ENCODE data around the gene MTERF4. TPM values are rescaled to one million over a fixed set of nuclear protein-coding genes. Genes with fewer than 3 reads are reported as not detected.

MTERF4 gene
- polyA plus RNA-seq, 2 of the 4 experiments (the other 2 are of a cell fraction), result 44.9 to 47.1 TPM

- WGBS (ENCODE audit: missing lambda C conversion rate), result 95% methylated on average over 8 of the region's 8 CpGs
- no peak for TF ChIP-seq CBX8 (IDR thresholded peaks at IDR 0.05)
- no peak for TF ChIP-seq SREBF2 (IDR thresholded peaks at IDR 0.05)
- TF ChIP-seq PHF8 (IDR thresholded peaks at IDR 0.05; ENCODE audit: borderline replicate concordance, low read depth), result no peak
- no peak for TF ChIP-seq MAFK (IDR thresholded peaks at IDR 0.05; ENCODE audit: partially characterized antibody)
- no peak for TF ChIP-seq POLR2A (IDR thresholded peaks at IDR 0.05; ENCODE audit: low read length)
- TF ChIP-seq MAX (IDR thresholded peaks at IDR 0.05), result no peak
- TF ChIP-seq BHLHE40 (IDR thresholded peaks at IDR 0.05; ENCODE audit: low read depth, low read length), result no peak
- no peak for TF ChIP-seq SMC3 (IDR thresholded peaks at IDR 0.05)
- no peak for TF ChIP-seq EHMT2 (IDR thresholded peaks at IDR 0.05; ENCODE audit: low read depth)
Observed at GRCh38 chr2:241096979-241097378, 5.1 kb downstream of the MTERF4 start.

GRCh38 chr2:241095594-241096290, 6.3 kb downstream of the MTERF4 start:
- peaks cover 38% of the 10 kb centered on the region for H3K4me1 ChIP-seq
- ChIA-PET POLR2A (no interaction called here), CTCF (interaction anchor here (0.6 kb wide), 1 partner anchor 330 kb away, joined by 7 read pairs; no protein-coding TSS in a partner anchor)
- H3K27ac ChIP-seq, result no peak overlapping the region; a peak in 1 of 6 replicates
- H3K9me3 ChIP-seq, result no peaks in the 10 kb centered on the region
- no peak for ATAC-seq
- no peak for FAIRE-seq
- 93% methylated on average over 14 of the region's 14 CpGs for WGBS (ENCODE audit: missing lambda C conversion rate)
- DNase-seq (ENCODE audit: low read depth in 1 of 2, low spot score in 1 of 2), result no peak
- H3K4me2 ChIP-seq, result no peak overlapping the region
- TF ChIP-seq FOSB (CRISPR knock-in tag; IDR thresholded peaks at IDR 0.05), result no peak
- no peak for TF ChIP-seq EHMT2 (IDR thresholded peaks at IDR 0.05; ENCODE audit: low read depth)
- TF ChIP-seq HES2 (IDR thresholded peaks at IDR 0.05), result no peak
- TF ChIP-seq TFCP2L1 (CRISPR knock-in tag; IDR thresholded peaks at IDR 0.05), result no peak
- TF ChIP-seq REST (IDR thresholded peaks at IDR 0.05), result no peak
- no peak for TF ChIP-seq FOSL2 (IDR thresholded peaks at IDR 0.05)
- TF ChIP-seq FOSL2 (CRISPR knock-in tag; IDR thresholded peaks at IDR 0.05), result no peak
- TF ChIP-seq BHLHE40 (IDR thresholded peaks at IDR 0.05; ENCODE audit: low read depth, low read length), result no peak
- TF ChIP-seq CHD2 (IDR thresholded peaks at IDR 0.05; ENCODE audit: low read length, partially characterized antibody), result no peak
- TF ChIP-seq NPAS2 (CRISPR knock-in tag; IDR thresholded peaks at IDR 0.05; ENCODE audit: borderline replicate concordance), result no peak
- TF ChIP-seq EP300 (IDR thresholded peaks at IDR 0.05), result no peak
- no peak for TF ChIP-seq HOXB13 (CRISPR knock-in tag; IDR thresholded peaks at IDR 0.05; ENCODE audit: low read depth)
- TF ChIP-seq ATOH8 (CRISPR knock-in tag; IDR thresholded peaks at IDR 0.05; ENCODE audit: low read depth), result no peak
- no peak for TF ChIP-seq ZFP36 (IDR thresholded peaks at IDR 0.05; ENCODE audit: borderline replicate concordance, partially characterized antibody)
- TF ChIP-seq HMGXB4 (CRISPR knock-in tag; IDR thresholded peaks at IDR 0.05; ENCODE audit: borderline replicate concordance), result no peak
- no peak for TF ChIP-seq CEBPB (IDR thresholded peaks at IDR 0.05)
- TF ChIP-seq CHD4 (IDR thresholded peaks at IDR 0.05; ENCODE audit: borderline replicate concordance), result no peak
- no peak for TF ChIP-seq RARB (CRISPR knock-in tag; IDR thresholded peaks at IDR 0.05)
- no peak for TF ChIP-seq RNF2 (IDR thresholded peaks at IDR 0.05; ENCODE audit: borderline replicate concordance, low read depth)
- no peak for TF ChIP-seq E2F6 (IDR thresholded peaks at IDR 0.05; ENCODE audit: borderline replicate concordance, low read depth)
- no peak for TF ChIP-seq BCL3 (IDR thresholded peaks at IDR 0.05)
- no peak overlapping the region for H3K4me3 ChIP-seq

More at GRCh38 chr2:241096979-241097378, 5.1 kb downstream of the MTERF4 start:
- Histone ChIP-seq H3K27ac (no peak overlapping the region), H3K4me2 (no peak overlapping the region), H3K4me3 (no peak overlapping the region), H3K9me3 (no peaks in the 10 kb centered on the region), H3K4me1 (peaks cover 37% of the 10 kb centered on the region)
- POLR2A ChIA-PET, result no interaction called here
- ATAC-seq, result no peak
- CTCF ChIA-PET, result no interaction called here
- no peak for FAIRE-seq
- no peak for DNase-seq (ENCODE audit: low read depth in 1 of 2, low spot score in 1 of 2)
